OCI-LY3 (cell line): ENCODE measurements around the gene PM20D1.

Experiments used
- EZH2phosphoT487 ChIP-seq: fragments of 200-600 bp; shearing (Covaris generic); IDR thresholded peaks from 2 replicates; pipeline ENCODE4 v1.6.1; 2018; ENCODE audit warnings: antibody characterized with exemption, mixed run types, low read depth
- TF ChIP-seq, protein P1 (sequence below): fragments of 200-600, 300-600 bp; sonication (generic); IDR thresholded peaks from 2 replicates; pipeline ENCODE4 v1.5.1; 2014; ENCODE audit warnings: antibody characterized with exemption, low read length, low read depth

- TF ChIP-seq, protein P1, sequence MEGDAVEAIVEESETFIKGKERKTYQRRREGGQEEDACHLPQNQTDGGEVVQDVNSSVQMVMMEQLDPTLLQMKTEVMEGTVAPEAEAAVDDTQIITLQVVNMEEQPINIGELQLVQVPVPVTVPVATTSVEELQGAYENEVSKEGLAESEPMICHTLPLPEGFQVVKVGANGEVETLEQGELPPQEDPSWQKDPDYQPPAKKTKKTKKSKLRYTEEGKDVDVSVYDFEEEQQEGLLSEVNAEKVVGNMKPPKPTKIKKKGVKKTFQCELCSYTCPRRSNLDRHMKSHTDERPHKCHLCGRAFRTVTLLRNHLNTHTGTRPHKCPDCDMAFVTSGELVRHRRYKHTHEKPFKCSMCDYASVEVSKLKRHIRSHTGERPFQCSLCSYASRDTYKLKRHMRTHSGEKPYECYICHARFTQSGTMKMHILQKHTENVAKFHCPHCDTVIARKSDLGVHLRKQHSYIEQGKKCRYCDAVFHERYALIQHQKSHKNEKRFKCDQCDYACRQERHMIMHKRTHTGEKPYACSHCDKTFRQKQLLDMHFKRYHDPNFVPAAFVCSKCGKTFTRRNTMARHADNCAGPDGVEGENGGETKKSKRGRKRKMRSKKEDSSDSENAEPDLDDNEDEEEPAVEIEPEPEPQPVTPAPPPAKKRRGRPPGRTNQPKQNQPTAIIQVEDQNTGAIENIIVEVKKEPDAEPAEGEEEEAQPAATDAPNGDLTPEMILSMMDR, result peak; percentile 96
- TF ChIP-seq EZH2phosphoT487, result no peak
These were observed 58.3 kb downstream of the PM20D1 start for GRCh38 chr1:205791568-205792180.
